Measurements from ENCODE around the gene IFI44L.

The IFI44L gene

DNA sequence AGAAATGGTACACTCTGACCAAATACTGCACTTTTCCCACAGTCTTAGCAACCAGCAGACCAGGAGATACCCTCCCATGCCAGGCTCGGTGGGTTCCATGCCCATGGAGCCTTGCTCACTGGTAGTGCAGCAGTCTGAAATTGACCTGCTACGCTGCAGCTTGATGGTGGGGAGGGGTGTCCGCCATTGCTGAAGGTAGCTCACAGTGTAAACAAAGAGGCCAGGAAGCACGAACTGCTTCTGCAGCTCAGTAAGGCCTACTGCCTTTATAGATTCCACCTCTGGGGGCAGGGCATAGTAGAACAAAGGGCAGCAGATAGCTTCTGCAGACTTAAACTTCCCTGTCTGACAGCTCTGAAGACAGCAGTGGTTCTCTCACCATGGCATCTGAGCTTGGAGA lies 12.3 kb upstream of the IFI44L start:
- no peaks in the 10 kb centered on the region for H3F3A ChIP-seq (ENCODE audit: insufficient read depth)
- H3K9ac ChIP-seq (ENCODE audit: low read length), result no peak overlapping the region
- H3K27me3 ChIP-seq (ENCODE audit: low read length), result no peaks in the 10 kb centered on the region
- no peaks in the 10 kb centered on the region for H3K9me2 ChIP-seq (replicated peaks; ENCODE audit: insufficient read depth, low read length)
- H3K4me2 ChIP-seq (ENCODE audit: low read depth, low read length, poor library complexity, severe bottlenecking), result no peak overlapping the region
- H3K4me3 ChIP-seq (ENCODE audit: insufficient read depth, low read length, poor library complexity, severe bottlenecking), result no peak overlapping the region
- H3K9me3 ChIP-seq (ENCODE audit: insufficient read depth, low read length), result no peaks in the 10 kb centered on the region
- H4K20me1 ChIP-seq (ENCODE audit: low read depth, low read length), result no peaks in the 10 kb centered on the region
- no peak overlapping the region for H2AFZ ChIP-seq (ENCODE audit: low read depth, low read length, severe bottlenecking)
- no peak for TF ChIP-seq EZH2phosphoT487 (conservative IDR thresholded peaks at IDR 0.05; ENCODE audit: low read length)
- no peak for TF ChIP-seq CTCF (IDR thresholded peaks at IDR 0.05; ENCODE audit: insufficient read depth, low read length, poor library complexity, severe bottlenecking)
- H3K79me2 ChIP-seq (ENCODE audit: insufficient read depth, low read length), result no peaks in the 10 kb centered on the region
- no peak overlapping the region for H3K27ac ChIP-seq (ENCODE audit: low read depth, low read length)
- H3K36me3 ChIP-seq (ENCODE audit: low read length), result no peaks in the 10 kb centered on the region

- Histone ChIP-seq H3K9me3 (ENCODE audit: insufficient read depth, low read length) (no peaks in the 10 kb centered on the region), H3K4me3 (ENCODE audit: insufficient read depth, low read length, poor library complexity, severe bottlenecking) (no peak overlapping the region), H3K79me2 (ENCODE audit: insufficient read depth, low read length) (no peaks in the 10 kb centered on the region), H3K36me3 (ENCODE audit: low read length) (no peaks in the 10 kb centered on the region), H3K27ac (ENCODE audit: low read depth, low read length) (no peak overlapping the region), H3F3A (ENCODE audit: insufficient read depth) (no peaks in the 10 kb centered on the region), H2AFZ (ENCODE audit: low read depth, low read length, severe bottlenecking) (no peak overlapping the region), H3K9ac (ENCODE audit: low read length) (no peak overlapping the region), H3K9me2 (replicated peaks; ENCODE audit: insufficient read depth, low read length) (no peaks in the 10 kb centered on the region), H4K20me1 (ENCODE audit: low read depth, low read length) (no peaks in the 10 kb centered on the region), H3K4me2 (ENCODE audit: low read depth, low read length, poor library complexity, severe bottlenecking) (no peak overlapping the region), H3K27me3 (ENCODE audit: low read length) (no peaks in the 10 kb centered on the region)
- TF ChIP-seq EZH2phosphoT487 (conservative IDR thresholded peaks at IDR 0.05; ENCODE audit: low read length) (no peak), CTCF (IDR thresholded peaks at IDR 0.05; ENCODE audit: insufficient read depth, low read length, poor library complexity, severe bottlenecking) (peak; percentile 51)
These were observed 2.6 kb upstream of the IFI44L start for GRCh38 chr1:78617615-78618026.

GRCh38 chr1:78619032-78619431 lies 1.2 kb upstream of the IFI44L start:
- H3K9me2 ChIP-seq (replicated peaks; ENCODE audit: insufficient read depth, low read length), result no peaks in the 10 kb centered on the region
- no peaks in the 10 kb centered on the region for H3F3A ChIP-seq (ENCODE audit: insufficient read depth)
- no peak overlapping the region for H3K4me3 ChIP-seq (ENCODE audit: insufficient read depth, low read length, poor library complexity, severe bottlenecking)
- no peak overlapping the region for H3K27ac ChIP-seq (ENCODE audit: low read depth, low read length)
- H3K4me2 ChIP-seq (ENCODE audit: low read depth, low read length, poor library complexity, severe bottlenecking), result no peak overlapping the region
- no peaks in the 10 kb centered on the region for H3K9me3 ChIP-seq (ENCODE audit: insufficient read depth, low read length)
- no peaks in the 10 kb centered on the region for H3K79me2 ChIP-seq (ENCODE audit: insufficient read depth, low read length)
- H4K20me1 ChIP-seq (ENCODE audit: low read depth, low read length), result no peaks in the 10 kb centered on the region
- H2AFZ ChIP-seq (ENCODE audit: low read depth, low read length, severe bottlenecking), result no peak overlapping the region
- H3K9ac ChIP-seq (ENCODE audit: low read length), result no peak overlapping the region
- no peaks in the 10 kb centered on the region for H3K27me3 ChIP-seq (ENCODE audit: low read length)
- H3K36me3 ChIP-seq (ENCODE audit: low read length), result no peaks in the 10 kb centered on the region
- no peak for TF ChIP-seq CTCF (IDR thresholded peaks at IDR 0.05; ENCODE audit: insufficient read depth, low read length, poor library complexity, severe bottlenecking)
- TF ChIP-seq EZH2phosphoT487 (conservative IDR thresholded peaks at IDR 0.05; ENCODE audit: low read length), result no peak

GRCh38 chr1:78619446-78619802 lies 824 bp upstream of the IFI44L start:
- Histone ChIP-seq H3K9me2 (replicated peaks; ENCODE audit: insufficient read depth, low read length) (no peaks in the 10 kb centered on the region), H3K4me3 (ENCODE audit: insufficient read depth, low read length, poor library complexity, severe bottlenecking) (no peak overlapping the region), H3F3A (ENCODE audit: insufficient read depth) (no peaks in the 10 kb centered on the region), H3K4me2 (ENCODE audit: low read depth, low read length, poor library complexity, severe bottlenecking) (no peak overlapping the region), H2AFZ (ENCODE audit: low read depth, low read length, severe bottlenecking) (no peak overlapping the region), H3K9me3 (ENCODE audit: insufficient read depth, low read length) (no peaks in the 10 kb centered on the region), H3K9ac (ENCODE audit: low read length) (no peak overlapping the region), H3K27ac (ENCODE audit: low read depth, low read length) (no peak overlapping the region), H4K20me1 (ENCODE audit: low read depth, low read length) (no peaks in the 10 kb centered on the region), H3K79me2 (ENCODE audit: insufficient read depth, low read length) (no peaks in the 10 kb centered on the region), H3K27me3 (ENCODE audit: low read length) (no peaks in the 10 kb centered on the region), H3K36me3 (ENCODE audit: low read length) (no peaks in the 10 kb centered on the region)
- TF ChIP-seq EZH2phosphoT487 (conservative IDR thresholded peaks at IDR 0.05; ENCODE audit: low read length), result no peak
- no peak for TF ChIP-seq CTCF (IDR thresholded peaks at IDR 0.05; ENCODE audit: insufficient read depth, low read length, poor library complexity, severe bottlenecking)

All from SU-DHL-6 (cell line).